NCI-H1105 treated with DMSO at 0.1 percent for 48 hours (cell line): ENCODE data around the gene NRF1.
A peak's percentile ranks its signal among the peaks of the same experiment; 100 is the strongest.
"Not testable (repeated sequence)": the region's sequence is repeated elsewhere in the genome, so short reads cannot be mapped to it uniquely, and the experiment has no call there.

Experiments used
- DNase-seq: peaks from one replicate; lab custom pipeline; 2025; lab: John Stamatoyannopoulos, UW

NRF1 gene

DNA sequence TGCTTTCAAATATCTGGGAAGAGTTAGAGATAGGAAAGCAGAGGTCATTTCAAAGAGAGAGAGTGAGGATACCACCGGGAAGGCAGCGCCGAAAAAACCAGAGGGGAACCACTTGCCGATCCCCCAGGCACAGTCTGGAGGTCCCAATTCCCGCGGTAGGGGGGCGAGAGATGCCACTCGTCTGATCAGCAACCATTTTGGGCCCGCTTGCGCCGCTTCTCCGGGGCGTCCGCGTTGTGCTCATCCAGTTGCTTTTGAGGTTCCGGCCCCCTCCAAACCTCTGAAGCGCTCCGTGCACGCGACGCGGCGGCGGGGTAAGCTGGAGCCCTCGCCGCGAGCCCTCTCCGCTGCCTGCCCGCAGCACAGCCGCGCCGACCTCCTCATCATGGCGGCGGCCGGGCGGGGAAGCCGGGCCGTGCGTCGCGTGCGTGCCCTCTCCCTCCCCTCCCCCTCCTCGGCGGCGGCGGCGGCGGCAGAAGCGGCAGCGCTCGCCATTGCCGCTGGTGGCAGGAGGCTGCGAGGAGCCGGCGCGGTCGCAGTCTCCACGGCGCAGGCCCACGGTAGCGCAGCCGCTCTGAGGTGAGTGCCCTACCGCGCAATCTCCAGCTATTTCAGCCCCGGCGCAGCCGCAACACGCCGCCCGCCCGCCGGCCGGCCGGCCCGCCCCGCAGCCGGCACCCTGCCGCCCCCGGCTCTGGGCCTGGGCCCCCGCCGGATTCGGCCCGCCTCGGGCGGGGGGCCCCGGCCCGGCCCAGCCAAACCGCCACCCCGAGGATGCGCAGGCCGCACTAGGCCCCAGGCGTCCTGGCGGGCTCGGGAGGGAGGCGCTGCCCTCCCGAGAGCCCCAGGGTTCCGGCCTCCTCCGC lies at the start of gene NRF1:
Gene NRF1 (plus strand): TSS at position 475 of the 866 bp plus-strand sequence. CDS start 45,632 bp downstream, outside the sequence.
- DNase-seq = peak; percentile 91

DNA sequence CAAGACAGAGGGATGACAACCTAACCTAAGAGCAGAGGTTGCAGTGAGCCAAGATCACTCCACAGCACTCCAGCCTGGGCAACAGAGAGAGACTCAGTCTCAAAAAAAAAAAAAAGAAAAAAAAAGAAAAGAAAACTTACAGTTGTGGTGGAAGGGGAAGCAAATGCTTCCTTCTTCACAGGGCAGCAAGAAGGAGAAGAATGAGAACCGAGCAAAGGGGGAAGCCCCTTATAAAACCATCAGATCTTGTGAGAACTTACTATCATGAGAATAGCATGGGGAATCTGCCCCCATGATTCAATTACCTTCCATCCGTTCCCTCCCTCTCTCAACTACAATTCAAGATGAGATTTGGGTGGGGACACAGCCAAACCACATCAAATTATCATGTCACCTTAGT lies 45.2 kb upstream of the NRF1 start:
- not testable (repeated sequence) for DNase-seq

DNA sequence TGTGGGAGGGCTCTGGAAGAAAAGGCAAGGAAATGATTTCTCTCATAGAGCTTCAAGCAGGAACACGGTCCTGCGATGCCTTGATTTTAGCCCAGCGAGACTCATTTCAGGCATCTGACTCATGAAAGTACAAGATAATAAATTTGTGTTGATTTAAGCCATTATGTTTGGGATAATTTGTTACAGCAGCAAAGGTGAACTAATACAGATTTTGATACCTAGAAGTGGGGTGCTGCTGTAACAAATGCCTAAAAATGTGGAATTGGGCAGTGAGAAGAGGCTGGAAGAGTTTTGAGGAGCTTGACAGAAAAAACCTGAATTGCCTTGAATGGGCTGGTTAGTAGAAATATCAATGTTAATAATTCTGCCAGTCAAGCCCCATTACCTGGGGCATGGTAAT lies 44.1 kb upstream of the NRF1 start:
- DNase-seq = no peak

DNA sequence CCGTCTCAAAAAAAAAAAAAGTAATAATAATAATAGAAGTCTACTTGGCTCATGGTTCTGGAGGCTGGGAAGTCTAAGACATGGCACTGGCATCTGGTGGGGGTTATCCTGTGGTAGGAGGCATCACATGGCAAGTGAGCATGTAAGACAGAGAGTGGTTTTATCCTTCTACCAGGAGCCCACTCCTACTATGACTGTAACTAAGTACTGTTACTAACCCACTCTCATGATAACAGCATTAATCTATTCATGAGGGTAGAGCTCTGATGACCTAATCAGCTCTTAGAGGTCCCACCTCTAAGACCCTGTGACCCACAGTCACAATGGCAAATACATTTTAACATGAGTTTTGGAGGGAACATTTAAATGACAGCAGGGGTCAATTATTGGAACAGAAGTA lies 43.3 kb upstream of the NRF1 start:
- no peak for DNase-seq

DNA sequence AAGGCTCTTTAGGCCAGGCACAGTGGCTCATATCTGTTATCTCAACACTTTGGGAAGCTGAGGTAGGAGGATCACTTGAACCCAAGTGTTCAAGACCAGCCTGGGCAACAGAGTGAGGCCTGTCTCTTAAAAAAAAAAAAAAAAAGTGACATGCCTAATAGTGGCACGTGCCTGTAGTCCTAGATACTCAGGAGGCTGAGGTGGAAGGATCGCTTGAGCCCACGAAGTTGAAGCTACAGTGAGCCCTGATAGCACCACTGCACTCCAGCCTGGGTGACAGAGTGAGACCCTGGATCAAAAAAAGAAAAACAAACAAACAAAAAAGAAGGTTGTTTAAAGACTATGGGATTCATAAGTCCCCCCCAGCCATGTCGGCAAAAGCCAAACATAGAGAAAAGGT lies 42.2 kb upstream of the NRF1 start:
- DNase-seq = no peak

DNA sequence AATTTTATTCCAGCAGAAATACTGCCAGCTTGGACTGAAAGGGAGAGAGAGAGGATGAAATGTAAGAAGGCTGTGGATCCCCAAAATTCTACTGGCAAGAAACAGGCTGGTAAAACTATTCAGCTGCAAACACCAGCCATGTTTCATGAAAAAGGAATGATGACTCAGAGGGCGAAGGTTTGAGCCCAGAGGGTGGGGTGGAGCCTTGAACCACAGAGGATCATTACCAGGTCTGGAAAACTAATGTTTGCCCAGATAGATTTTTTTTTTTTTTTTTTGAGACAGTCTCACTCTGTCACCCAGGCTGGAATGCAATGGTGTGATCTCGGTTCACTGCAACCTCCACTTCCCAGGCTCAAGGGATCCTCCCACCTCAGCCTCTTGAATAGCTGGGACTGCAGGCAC lies 41.7 kb upstream of the NRF1 start:
- DNase-seq = no peak

DNA sequence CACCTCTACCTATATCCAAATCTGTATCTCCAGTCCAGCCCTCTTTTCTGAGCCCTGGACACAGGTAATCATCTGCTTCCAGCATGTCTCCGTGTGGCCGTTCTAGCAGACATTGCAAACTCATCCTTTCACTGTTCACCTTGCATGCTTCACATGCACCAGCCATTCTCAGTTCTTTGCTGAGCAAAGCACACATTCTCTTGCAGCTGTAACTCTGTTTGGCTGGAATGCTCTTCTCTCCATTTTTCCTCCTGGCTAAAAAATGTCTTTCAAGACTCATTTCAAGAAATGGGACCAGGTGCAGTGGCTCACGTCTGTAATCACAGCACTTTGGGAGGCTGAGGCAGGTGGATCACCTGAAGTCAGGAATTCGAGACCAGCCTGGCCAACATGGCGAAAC lies 40.3 kb upstream of the NRF1 start:
- no peak for DNase-seq

DNA sequence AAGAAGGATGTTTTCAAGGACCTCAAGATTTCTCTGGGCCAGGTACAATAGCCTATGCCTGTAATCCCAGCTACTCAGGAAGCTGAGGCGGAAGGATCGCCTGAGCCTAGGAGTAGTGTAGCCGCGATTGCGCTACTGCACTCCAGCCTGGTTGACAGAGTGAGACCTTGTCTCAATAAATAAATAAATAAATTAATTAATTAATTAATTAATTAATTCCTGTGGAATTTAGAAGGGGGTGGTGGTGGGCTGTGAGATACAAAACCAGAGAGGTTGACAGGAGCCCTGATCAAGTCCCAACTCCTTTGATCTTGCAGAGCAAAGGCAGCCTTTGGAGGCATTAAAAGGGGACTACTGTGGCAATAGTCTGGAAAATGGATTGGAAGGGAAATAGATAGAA lies 39.3 kb upstream of the NRF1 start:
- no peak for DNase-seq

DNA sequence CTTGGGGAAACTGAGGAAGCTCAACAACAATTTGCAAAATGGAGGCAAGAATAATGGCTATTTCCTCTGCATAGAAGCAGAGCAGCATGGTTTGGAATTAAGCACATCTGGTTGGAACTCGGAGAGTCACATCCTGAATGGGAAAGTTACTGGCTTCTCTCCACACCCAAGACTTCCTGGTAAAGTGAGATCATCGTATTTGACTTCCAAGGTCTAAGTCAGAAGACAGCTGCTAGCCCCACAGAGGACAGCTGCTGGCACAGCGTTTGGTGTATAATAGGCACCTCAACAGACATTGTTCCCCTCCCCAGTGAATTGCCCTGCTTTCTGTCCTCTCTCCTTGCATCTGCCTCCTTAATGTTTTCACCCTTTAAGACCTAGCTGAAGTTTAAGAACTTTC lies 37.0 kb upstream of the NRF1 start:
- no peak for DNase-seq

DNA sequence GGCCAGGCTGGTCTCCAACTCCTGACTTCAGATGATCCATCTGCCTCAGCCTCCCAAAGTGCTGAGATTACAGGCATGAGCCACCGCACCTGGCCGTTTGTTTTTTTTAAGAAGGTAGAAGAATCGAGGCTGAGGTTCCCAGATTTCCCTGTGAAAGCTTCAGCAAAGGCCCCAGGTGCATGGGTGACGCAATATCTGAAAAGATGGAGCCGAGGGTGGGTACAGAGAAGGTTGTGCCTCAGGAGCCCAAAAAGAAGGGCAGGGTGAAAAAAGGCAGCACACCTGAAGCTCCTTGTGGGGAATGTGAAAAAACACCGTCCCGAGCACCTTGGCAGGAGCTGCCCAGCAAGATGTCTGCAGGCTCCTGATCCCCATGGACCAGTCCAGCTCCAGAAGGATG lies 35.8 kb upstream of the NRF1 start:
- no peak for DNase-seq

DNA sequence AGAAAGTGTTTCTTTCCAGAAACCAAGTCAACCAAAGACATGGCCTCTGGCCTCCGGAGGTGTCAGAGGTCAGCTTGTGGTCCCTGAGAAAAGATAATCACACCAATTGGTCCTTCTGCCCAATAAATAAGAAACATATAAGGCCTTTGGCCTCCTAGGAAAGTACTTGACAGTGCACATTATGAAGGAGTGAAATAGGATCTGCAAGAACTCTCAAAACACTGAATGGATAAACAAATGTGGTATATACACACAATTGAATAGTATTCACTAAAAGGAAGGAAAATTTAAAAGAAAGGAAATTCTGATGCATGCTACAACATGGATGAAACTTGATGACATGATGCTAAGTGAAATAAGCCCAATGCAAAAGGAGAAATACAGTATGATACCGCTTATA lies 35.4 kb upstream of the NRF1 start:
- no peak for DNase-seq

DNA sequence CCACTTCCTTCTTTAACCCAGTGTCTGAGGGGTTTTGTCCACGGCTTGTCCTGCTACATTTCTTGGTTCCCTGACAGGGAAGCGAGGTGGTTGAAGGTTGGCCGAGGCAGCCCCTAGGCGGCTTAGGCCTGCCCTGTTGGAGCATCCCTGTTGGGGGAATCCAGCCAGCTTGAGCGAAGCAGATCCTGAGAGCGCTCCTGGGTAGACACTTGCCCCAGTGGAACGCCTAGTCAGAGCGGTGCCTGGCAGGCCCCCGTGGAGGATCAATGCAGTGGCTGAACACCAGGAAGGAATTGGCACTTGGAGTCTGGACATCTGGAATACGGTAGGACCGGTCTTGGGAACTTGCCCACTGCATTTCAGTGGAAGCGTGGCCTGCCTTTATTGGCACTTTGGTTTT lies 32.7 kb upstream of the NRF1 start:
- DNase-seq = no peak

DNA sequence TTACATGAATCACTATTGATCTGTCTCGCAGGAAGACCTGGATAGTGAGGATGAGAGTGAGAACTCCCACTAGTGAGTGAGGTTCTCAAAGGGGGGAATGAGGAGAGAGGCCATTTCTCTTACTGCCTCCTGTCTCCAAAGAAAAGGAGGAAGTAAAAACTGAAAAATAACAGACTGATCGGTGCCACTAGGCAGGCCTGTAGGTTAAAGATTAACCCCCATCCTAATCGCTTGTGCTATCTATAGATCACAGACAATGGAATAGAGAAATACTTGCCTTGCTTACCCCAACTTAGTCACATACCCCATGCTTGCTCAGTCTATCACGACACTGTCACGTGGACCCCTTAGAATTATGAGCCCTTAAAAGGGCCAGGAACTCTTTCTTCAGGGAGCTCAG lies 25.3 kb upstream of the NRF1 start:
- not testable (repeated sequence) for DNase-seq

DNA sequence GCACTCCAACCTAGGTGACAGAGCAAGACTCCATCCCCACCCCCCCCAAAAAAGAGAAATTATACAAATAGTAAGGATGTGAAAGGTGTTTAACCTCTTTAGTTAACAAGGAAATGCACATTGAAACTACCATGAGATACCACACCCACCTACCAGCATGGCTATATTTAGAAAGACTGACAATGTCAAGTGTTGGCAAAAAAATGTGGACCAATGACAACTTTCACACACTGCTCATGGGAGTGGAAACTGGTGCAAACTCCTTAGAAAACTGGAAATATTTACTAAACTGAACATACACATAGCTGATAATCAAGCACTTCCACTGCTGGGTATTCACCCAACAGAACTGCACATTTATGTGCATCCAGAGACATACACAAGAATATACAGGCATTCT lies 23.3 kb upstream of the NRF1 start:
- no peak for DNase-seq

DNA sequence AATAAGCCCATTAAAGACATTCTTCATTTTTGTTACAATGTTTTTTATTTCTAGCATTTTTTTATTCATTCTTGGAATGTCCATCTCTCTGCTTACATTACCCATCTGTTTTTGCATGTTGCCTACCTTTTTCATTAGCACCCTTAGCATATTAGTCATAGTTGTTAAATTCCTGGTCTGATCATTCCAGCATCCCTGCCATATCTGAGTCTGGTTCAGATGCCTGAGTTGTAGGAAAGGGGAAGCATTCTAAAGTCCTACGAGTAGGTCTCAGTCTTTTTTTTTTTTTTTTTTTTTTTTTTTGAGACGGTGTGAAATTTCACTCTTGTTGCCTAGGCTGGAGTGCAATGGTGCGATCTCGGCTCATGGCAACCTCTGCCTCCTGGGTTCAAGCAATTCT lies 19.7 kb upstream of the NRF1 start:
- DNase-seq = no peak

DNA sequence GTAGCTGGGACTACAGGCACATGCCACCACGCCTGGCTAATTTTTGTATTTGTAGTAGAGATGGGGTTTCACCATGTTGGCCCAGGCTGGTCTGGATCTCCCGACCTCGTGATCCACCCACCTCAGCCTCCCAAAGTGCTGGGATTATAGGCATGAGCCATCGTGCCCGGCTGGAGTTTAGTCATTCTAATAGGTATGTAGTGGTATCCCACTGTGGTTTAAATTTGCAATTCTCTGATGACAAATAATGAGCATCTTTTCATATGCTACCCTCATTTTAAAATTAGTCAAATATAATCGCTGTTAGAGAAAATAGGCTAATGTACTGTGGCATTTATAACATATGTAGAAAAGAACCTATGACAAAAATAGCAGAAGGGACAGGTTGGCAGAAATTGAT lies 15.1 kb upstream of the NRF1 start:
- DNase-seq = not testable (repeated sequence)

DNA sequence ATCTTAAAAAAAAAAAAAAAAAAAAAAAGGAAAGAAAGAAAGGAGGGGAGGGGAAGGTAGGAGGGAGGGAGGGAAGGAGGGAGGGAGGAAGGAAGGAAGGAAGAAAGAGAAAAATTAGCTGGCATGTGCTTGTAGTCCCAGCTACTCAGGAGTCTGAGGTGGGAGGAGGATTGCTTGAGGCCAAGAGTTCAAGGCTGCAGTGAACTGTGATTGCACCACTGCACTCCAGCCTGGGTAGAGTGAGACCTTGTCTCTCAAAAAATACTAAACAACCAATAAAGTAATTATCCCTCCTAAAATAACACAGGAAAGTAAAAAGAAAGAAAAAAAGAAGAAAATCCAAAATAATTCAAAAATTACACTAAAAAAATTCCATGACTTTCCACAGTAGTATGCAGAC lies 13.8 kb upstream of the NRF1 start:
- no peak for DNase-seq

DNA sequence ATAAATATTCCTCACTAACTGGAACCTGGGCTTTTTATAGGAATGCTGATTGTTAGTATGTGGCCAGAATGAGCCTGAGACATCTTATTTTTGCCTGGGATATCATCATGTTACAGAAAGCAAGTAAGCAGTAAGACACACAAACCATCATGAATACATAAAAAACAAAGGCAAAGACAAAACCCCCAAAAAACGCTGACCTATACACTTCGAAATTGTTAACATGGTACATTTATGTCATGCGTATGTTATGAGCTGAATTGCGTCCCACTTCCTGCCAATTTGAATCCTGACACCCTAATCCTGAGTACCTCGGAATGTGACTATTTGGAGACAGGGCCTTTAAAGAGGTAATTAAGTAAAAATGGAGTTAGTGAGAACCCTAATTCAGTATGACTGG lies 12.3 kb upstream of the NRF1 start:
- DNase-seq = no peak

DNA sequence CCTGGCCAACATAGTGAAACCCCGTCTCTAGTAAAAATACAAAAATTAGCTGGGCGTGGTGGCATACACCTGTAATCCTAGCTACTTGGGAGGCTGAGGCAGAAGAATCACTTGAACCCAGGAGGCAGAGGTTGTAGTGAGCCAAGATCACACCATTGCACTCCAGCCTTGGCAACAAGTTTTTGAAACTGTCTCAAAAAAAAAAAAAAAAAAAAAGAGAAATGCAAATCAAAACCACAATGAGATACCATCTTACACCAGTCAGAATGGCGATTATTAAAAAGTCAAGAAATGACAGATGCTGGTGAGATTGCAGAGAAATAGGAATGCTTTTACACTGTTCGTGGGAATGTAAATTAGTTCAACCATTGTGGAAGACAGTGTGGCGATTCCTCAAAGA lies 7.9 kb upstream of the NRF1 start:
- not testable (repeated sequence) for DNase-seq

DNA sequence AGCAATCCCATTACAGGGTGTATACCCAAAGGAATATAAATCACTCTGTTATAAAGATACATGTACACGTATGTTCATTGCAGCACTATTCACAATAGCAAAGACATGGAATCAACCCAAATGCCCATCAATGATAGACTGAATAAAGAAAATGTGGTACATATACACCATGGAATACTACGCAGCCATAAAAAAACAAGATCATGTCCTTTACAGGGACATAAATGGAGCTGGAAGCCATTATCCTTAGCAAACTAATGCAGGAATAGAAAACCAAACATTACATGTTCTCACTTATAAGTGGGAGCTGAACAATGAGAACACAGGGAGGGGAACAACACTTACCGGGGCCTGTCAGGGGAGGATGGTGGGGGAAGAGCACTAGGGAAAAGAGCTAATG lies 7.5 kb upstream of the NRF1 start:
- DNase-seq = not testable (repeated sequence)

DNA sequence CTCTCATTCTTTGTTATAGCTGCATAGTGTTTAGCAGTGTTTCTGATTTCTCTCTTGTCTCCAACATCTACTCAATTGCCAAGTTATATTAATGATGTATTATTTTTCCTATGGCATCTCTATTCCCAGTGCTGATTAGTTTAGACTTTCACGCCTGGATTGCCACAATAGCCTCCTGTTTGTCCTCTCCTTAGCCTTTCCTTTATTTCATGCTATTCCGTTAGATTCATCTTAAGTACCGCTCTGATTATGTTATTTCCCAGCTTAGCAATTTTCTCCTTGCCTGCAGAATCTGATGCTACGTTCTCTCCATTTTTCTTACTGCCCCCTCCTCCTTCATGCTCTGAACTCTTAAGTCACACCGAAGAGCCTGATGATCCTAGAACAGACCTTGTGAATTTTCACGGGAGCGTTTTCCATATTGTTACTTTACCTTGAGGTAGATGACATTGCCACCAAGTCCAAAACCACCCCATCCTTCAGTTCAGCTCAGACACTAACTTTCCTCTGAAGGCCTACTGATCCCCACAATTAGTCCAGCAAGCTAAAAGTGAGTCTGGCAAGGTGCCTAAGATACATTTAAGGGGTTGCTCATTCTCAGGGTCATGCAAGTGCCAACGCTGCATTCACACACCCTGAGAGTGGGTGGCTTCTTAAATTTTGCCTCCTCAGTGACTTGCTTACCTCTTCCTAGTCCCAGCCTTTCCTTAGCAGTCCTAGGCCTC lies 6.6 kb upstream of the NRF1 start:
- no peak for DNase-seq

DNA sequence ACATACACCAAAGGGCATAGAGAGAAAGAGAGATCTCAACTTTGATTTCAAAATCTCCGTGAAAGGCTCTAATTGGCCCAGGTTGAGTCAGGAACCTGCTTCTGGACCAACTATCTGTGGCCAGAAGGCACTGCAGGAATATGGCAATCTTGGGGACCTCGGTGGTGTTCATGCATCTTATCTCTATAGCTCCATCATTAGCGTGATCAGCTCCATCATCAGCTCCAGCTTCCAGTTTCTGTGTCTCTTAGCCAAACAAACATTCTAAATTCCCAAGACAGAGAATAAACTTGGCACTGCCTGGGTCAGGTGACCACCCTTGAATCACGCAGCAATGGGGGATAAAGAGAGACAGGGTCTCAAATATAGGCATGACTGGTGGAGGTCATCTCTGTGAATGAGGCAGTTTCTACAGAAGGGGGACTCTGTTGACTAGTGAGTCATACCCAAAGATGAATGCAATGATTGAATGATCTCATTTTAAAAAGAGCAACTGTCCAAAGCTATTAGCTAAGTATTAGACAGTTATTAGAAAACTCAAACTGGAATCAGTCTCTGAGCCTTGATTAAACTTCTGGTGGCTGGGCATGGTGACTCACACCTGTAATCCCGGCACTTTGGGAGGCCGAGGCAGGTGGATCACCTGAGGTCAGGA lies 5.4 kb upstream of the NRF1 start:
- DNase-seq = no peak

DNA sequence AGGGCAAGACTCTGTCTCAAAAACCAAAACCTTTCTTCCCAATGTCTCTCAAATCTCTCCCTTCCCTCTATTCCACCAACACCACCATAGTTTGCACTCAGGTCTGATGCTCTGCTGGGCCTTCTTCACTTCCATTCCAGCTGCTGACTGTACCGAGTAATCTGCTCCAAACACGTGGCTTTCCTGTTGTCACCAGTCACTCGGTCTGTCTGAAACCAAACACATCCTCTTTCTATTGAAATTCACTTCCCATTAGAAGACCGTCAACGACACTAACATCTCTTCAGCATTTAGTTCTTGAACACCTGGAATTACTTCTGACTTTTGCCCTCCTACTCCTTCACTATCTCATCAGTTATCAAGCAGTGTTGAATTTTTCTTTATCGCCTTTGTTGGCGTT lies 4.7 kb upstream of the NRF1 start:
- DNase-seq = no peak
